Measurements from ENCODE around the gene PLPPR1.

The PLPPR1 gene

DNA sequence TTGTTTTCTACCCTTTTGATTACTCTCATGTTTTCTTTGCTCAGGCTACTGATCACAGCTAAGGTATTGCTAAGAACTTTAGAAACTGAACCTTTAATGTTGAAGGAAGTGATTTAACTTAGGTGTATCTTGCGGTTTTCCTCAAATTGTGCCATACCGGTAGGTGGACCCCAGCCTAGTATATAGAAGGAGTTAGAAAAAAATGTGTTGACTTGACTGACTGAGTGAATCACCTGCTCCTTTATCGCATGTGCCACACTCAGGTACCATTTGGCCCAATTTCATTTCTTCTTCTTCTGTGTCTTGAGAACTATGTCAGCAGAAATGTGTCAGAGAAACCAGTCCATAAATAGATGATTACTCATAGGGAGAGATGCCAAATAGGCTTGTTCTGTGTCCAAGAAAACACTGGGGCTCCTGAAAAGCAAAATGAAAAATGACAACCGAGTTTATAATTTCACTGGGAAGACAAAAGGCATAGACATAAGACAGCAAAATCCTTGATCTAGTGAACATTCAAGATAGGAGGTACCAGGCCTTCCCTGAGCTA, 19.4 kb downstream of the PLPPR1 start:
- peak; percentile 70 for DNase-seq (ENCODE audit: low spot score)

DNA sequence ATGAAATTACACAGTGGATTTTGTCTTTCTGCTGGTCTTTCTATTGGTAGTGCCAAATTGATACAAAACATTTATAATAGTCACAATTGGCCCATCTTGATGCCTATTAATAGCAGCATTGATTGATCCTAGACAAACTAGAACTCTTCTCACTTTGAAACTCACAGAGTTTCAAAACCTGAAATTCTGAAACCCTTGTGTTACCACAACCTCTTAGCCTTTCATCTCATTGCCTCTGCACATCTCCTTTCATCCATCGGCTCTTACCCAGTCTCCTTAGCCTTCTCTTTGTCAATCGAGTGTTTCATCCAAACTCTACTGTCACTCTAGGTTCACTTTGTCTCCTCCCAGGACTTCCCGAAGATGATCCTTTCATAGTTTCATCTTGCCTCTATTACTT, 22.1 kb downstream of the PLPPR1 start:
- no peak for DNase-seq (ENCODE audit: low spot score)

DNA sequence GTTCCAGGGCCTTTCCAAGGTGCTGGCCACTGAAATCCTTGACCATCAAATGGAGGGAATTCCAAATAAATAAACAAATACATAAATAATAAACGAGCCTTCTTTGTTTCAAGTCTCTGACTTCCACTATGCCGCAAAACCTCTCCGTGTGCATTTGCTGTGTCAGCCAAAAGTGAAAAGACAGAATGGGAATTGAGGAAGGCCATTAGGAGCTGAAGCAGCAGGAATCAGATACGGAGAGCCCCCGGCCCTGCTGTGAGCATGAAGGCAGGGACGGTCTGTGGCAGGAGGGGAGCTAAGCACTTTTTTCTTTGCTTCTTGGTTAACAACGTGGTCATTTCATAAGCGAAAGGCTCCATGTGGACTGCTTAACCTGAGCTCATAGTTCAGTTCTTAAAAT, 26.1 kb downstream of the PLPPR1 start:
- DNase-seq (ENCODE audit: low spot score): no peak

DNA sequence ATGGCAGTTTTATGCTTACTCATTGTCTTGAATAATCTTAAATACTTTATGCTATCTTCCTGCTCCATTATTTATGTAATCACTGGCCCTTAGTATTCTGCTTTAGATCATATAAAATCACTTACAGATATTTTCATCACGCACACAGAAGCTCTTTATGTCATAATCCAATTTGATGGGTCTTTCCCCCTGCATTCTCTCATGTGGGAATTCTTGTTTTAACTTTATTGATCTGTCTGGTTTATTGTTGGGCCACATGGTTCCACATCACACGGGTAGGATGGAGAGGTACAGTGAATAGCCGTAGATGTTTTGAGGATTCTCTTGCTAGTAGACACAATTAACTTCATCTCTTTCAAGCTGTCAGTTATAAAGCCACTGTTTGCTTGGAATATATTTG, 27.0 kb downstream of the PLPPR1 start:
- DNase-seq (ENCODE audit: low spot score): no peak

DNA sequence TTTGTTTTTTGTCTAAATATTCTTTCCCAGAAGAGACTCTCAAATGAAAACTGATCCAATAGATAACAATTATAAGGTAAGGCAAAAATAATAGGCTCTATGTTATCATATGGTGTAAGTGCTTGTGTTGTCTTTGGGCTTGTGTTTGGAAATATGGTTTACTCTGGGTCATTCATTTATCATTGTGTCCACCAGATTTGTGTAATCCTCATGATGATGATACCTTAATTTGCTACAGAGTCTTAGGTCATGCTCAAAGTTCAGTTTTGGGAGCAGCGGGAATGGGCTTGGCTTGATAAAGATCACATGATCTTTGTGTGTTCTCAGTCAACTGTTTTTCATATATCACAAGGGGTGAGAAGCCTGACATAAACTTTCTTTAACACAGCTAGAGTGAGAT, 34.2 kb downstream of the PLPPR1 start:
- no peak for DNase-seq (ENCODE audit: low spot score)

DNA sequence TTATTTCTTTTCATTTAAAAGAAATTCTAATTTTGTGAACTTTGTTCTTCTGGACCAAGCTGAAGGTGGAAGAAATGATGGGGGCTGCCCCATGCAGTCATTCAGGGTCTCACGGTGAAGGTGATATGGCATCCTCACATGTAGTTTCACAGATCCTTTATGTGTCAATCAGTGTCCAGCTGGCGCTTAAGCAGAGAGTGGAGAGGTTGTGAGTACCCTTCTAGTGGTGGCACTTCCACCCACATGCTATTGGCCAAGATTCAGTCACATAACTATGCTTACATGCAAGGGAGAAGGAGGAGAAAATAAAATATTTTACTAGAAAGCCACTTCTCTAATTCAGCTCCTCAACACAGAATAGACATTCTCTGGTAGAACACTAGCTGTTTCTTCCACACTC, 34.7 kb downstream of the PLPPR1 start:
- DNase-seq (ENCODE audit: low spot score): no peak

DNA sequence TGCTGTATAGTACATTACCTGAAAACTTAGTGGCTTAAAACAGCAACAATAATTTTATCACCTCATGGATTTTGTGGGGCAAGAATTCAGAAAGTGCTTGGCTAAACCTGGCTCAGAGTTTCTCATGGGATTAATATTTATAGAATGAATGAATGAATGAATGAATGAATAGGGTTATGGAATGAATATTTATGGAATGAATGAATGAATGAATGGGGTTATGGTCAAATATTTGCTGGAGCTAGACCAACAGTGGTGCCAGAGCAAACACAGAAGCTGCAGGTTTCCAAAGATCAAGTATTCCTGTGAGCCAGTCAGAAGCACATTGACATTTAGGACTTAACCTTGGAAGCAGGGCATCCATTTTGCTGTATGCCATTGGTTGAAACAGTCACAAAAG, 35.7 kb downstream of the PLPPR1 start:
- DNase-seq (ENCODE audit: low spot score): no peak

DNA sequence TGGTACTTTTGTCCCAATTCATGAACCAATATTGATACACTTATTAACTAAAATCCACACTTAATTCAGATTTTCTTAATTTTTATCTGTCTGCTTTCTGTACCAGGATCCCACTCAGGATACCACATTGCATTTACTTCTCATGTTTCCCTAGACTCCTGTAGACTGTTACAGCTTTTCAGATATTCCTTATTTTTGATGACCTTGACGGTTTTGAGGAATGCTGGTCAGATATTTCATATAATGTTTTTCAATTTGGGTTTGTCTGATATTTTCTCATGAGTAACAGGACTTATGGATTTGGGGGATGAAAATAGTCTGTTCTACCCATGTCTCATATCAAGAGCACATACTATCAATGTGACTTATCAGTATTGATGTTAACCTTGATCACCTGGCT, 37.4 kb downstream of the PLPPR1 start:
- no peak for DNase-seq (ENCODE audit: low spot score)

DNA sequence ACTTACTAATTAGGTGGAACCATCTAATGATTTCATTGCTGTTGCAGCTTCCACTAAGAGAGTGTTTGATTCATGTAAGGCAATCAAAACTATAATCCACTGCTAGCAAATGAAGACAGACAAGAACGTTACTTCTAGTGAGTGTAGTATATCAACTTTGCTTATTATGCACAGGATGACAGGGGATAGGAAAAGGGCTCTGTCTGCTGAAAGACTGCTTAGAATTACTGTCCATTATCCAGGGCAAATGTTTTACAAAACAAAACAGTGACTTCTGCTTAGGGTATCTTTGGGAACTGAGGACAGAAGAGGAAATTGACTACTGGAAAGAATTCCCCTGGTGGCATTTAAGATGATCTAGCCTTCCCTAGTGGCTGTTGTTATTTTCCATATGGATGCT, 40.2 kb downstream of the PLPPR1 start:
- DNase-seq (ENCODE audit: low spot score): no peak

DNA sequence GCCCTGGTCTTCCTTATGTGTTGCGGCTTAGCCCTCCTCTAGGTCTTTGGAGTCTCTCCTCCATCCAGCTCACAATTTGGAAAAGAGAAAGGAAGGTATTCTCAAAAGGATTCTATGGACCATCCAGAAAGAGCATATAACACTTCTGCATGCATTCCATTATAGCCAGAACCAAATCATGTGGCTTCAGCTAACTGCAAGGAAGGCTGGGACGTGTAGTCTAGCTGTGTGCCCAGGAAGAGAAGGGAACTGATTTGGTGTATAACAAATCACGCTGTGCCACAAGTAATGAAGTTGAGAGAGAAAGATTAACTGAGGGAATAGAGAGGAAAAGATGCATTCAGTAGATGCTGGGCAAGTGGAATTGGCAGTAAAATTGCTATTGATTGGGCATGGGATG, 43.7 kb downstream of the PLPPR1 start:
- no peak for DNase-seq (ENCODE audit: low spot score)

DNA sequence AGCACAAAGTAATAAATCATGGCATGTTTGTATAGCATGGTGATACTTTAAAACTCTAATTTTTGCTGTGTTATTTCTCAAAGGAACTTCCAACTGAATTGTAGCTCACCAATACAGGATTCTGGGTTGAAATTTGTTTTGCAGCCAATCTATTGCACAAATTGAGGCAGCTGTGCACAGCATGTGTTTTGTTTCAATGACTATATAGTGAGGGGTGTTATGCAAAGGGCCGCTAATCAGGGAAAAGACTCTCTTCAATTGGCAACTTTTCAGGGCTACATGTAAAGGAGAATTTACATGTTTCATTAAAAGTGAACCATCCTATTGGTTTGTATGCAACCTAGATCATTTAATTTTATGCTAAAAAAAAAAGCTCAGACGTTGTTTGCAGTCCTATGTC, 44.6 kb downstream of the PLPPR1 start:
- no peak for DNase-seq (ENCODE audit: low spot score)

DNA sequence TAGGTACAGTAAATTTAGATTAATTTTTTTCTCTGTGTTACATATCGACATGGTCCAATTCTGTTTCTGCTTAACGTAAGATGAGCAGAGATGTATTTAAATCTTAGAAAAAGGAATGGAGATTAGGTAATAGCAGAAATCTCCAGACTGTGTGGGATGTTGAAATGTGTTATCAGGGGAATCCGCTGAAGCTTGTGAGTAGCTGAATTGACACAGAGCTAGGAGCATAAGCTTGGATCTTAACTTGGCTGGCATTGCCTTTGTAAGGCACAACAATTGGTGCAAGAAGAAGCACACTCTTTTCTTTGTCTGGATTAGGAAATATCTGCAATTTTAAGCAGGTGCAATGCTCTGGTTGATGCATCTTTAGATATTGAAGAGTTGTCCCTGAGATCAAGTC, 53.1 kb downstream of the PLPPR1 start:
- no peak for DNase-seq (ENCODE audit: low spot score)

DNA sequence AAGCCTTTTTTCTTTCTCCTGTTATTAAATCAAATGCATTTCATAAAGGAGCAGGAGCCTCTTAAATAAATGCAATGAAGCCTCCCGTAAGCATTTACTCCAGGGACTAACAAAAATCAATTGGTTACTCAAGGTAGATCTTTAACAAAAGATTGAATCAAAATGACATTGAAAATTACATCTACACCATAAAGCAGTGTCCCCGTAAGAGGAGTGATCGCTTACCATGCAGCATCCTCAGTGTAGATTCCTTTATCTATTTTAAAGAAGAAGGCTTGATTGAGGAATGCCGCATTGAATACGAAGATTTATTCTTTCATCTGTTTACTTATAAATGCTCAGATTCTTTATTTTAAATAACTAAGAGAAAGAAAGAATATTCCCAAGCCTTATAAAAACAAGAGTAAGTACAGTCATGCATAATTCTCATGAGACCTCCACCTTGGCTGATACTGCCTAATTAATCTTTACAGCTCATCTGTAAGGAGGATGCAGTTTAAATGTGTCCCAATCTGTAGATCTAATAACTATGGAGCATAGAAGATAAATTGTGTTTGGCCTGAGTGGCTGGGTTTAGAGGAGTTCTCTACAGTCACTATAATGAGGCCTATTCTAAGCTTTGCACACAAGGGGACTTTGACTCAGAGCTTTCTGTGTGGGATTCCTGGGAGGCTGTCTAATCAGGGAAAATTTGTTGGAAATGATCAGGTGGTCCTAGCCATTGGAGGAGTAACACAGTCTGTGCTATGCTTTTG, 55.1 kb downstream of the PLPPR1 start:
- no peak for DNase-seq (ENCODE audit: low spot score)

DNA sequence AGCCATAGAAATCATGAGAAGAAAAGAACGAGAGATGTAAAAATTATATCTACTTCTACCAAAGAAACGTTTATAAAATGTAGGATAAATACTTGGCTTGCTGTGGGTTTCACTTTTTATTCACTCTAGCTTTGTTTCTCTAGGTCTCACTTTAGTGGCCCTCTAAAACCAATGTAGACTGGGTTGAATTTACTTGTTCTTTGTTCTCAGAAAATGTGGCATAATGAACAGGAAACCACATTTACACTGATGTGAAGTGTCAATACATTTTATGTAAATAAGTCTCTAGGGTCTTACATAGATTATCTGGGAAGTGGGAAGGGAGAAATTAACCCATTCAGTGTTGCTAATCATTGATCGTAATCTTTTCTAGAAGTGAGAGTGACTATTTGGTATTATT, 58.9 kb downstream of the PLPPR1 start:
- no peak for DNase-seq (ENCODE audit: low spot score)

DNA sequence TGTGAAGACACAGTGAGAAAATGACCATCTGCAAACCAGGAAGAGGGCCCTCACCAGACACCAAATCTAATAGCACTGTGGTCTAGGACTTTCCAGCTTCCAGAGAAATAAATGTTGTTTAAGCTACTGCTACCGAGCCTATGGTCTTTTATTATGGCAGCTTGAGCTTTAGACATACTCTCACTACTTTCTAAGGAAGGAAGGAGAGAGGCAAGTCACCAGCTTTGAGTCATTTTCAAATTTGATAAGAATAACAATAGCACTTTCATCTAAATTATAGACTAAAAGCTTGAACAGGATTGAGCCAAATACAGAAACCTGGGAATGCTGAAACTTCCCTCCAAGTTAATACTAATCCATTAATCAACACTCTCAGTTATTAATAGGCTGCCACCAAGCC, 64.4 kb downstream of the PLPPR1 start:
- no peak for DNase-seq (ENCODE audit: low spot score)

DNA sequence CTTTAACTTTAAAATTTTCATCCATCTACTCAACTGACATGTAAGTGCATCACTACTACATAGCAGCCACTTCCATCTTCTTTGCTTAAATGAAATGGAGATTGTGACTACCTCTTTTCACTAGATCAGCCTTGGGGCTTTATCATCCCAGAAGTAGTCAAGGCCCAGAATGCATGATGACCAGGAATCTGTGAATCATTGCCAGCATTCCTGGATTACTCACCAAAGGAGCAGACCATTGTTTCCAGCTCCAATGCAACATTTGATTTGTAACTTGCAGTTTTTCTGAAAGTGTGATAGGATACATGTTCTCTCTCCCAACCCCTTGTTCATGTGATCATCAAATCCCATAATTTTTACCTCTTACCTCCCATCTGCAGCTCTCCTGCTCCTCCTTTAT, 65.1 kb downstream of the PLPPR1 start:
- DNase-seq (ENCODE audit: low spot score): no peak

DNA sequence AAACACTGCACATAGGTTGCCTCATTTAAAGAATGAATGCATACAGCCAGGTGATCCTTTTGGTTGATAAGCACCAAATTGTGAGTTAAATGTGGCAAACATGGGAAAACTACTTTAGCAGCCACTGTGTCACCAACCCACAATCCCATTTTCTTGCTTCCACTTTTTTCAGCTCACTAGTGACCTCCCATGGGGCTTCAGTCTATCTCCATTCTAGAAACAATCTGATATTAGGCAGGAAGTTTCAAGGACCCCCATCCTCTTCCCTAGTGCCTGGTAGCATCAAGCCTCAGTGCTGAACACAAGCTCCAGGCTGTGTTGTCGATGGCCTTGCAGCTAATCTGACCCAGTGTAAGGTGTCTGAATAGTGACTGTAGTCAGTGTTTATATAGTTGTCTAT, 66.2 kb downstream of the PLPPR1 start:
- DNase-seq (ENCODE audit: low spot score): no peak

DNA sequence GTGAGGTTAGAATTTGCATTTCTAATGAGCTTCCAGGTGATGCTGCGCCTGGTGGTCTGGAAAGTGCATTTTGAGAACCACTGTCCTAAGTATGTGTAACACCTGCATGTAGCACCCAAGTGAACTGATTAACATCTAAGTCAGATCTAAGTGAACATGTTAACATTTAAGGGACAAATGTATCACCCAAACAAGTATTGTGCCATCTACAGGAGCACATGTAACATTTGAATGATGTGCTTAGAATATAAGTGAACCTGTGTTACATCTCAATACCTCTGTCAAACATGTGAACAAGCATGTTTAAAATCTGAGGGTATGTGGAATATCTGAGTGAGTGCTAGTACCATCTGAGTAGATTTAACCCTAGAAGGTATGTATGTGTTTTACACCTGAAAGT, 68.7 kb downstream of the PLPPR1 start:
- no peak for DNase-seq (ENCODE audit: low spot score)

DNA sequence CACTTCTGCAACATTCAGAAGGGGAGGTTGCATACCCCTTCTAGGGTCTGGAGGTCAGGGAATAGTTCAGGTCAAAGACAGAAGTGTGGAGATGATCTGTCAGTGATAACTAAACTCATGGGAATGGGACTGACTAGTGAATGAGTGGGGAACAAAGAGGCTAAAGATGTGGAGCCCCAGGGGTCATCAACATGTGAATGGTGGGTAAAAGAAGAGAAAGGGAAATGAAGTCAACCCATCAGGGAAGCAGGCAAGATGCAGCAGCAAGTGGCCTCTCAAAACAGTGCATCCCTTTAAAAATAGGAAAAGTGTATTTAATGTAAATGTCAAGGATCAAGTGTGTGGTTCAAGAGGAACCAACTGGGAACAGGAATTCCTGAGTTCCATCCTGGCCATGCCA, 69.9 kb downstream of the PLPPR1 start:
- DNase-seq (ENCODE audit: low spot score): no peak

DNA sequence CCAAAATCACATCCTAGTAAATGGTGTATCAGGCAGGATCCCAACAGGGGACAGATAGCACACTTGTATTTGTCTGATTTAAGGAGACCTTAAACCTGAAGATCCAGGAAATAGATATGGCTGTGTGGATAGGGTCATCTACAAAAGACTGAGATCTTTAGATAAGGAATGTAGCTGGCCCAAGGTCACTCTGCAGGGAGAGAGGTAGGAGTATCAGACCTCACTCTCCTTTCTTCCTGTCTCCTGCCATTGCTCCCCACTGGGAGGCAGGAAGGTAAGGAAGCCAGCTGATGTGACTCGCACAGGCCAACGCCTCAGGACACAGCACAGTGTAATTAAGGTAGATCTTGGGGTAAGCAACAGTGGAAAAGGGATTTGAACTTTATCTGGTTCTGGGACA, 85.8 kb downstream of the PLPPR1 start:
- DNase-seq (ENCODE audit: low spot score): no peak

DNA sequence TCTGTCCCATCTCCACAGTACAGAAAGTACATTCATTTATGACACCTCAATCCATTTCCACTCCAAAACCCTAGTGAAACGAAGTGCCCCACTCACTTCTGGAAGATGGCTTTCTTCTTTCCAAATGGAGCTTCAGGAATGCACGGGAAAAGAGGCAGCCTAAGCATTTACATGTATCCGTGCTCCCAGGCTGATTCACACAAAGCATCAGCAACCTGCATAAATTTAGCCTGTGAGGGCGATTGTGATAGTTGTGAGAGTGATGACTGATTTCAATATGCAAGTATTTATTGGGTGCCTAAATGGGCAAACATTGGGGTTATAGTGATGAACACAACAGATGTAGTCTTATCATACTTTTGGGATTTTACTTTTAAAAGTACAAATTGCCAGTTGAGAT, 86.6 kb downstream of the PLPPR1 start:
- DNase-seq (ENCODE audit: low spot score): no peak

DNA sequence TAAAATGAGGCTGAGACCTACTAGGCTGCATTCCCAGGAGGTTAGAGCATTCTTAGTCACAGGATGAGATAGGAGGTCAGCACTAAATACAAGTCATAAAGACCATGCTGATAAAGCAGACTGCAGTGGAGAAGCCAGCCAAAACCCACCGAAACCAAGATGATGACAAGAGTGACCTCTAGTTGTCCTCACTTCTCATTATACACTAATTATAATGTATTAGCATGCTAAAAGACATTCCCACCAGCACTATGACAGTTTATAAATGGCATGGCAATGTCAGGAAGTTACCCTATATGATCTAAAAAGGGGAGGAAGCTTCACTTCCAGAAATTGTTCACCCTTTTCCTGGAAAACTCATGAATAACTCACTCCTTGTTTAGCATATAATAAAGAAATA, 88.6 kb downstream of the PLPPR1 start:
- no peak for DNase-seq (ENCODE audit: low spot score)

DNA sequence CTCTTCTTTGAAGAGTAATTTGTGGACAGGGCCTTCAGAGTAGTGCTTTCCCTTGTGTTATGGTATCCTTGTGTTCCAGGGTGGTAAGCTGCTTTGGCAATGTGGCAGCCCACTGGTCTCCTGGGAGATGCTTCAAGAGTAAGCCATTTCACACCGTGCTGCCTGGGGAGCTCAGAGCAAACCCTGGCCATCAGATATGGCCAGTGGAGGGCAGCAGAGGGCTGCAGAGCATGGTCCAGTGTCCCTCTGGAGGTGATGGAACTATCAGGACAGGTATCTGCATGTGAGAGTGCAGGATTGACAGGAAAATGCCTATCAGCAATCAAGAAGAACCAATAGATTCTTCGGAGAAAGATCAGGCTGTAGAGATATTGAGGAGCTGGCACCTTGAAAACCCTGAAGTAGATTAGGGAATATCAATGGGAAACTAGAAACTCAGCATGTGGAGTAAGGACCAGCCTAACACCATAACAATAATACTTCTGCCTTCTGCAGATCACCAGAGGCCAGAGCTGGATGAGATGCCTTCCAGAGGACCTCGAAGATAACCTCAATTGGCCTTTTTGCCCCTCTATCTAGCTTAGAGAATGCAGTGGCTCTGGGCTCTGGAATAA, 90.8 kb downstream of the PLPPR1 start:
- DNase-seq (ENCODE audit: low spot score): peak; percentile 65

DNA sequence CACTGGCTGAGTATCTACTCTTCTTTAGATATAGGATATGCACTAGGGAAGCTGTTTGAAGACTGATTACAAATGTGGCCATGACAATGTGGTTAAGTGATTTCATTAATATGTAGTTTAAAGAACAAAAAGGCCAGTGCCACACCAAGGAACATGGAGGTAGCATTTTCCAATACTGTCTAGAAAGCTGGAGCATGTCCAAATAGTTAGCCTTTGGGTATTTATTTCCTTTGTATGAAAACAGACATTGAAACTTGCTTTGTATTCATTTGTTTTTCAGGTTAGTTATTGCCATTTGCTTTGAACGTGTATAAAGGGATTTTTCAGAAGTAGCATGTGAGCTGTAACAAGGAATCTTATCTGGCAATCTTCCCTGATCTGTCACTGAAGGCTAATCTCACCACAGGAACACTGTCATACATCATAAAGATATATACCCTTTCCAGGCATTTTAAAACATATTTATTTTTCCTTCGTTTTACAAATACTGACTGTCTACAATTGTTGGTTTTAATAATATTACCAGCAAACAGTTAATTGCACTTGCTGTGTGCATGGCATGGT, 93.4 kb downstream of the PLPPR1 start:
- no peak for DNase-seq (ENCODE audit: low spot score)

All from cerebellar cortex (tissue), 1 donor.